Measurements from ENCODE around the gene ADCY5.

The ADCY5 gene

DNA sequence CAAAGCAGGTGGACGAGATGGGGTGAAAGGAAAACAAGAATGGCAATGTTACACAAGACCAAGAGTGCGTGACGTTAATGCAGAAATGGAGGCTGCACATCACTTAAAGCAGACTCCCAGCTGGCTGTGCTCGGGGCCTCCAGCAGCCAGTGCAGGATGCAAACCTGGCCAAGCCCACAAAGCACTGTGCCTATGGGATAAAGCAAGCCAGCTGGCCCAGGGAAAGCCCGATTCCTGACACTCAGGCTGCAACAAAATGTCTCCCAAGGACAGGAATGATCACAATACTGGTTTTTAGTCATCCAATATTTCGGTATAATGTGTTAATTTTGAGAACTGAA, 161.0 kb downstream of the ADCY5 start:
- no peaks in the 10 kb centered on the region for H3K27me3 ChIP-seq (ENCODE audit: insufficient read depth, insufficient read length)
- TF ChIP-seq YY1 (IDR thresholded peaks at IDR 0.05; ENCODE audit: insufficient read depth, insufficient read length) (no peak), ZNF274 (IDR thresholded peaks at IDR 0.05; ENCODE audit: low read depth, low read length) (no peak), SUZ12 (IDR thresholded peaks at IDR 0.05; ENCODE audit: extremely low read depth, insufficient read depth, insufficient read length) (no peak)
- no peaks in the 10 kb centered on the region for H3K36me3 ChIP-seq (ENCODE audit: insufficient read depth, insufficient read length, low read length)
- H3K9me3 ChIP-seq (ENCODE audit: insufficient read depth, low read length), result no peaks in the 10 kb centered on the region
- H3K4me1 ChIP-seq (ENCODE audit: insufficient read depth, insufficient read length), result peaks cover 4% of the 10 kb centered on the region
- H3K4me3 ChIP-seq (ENCODE audit: insufficient read length, low read depth), result no peak overlapping the region
- no peak overlapping the region for H3K9ac ChIP-seq (ENCODE audit: insufficient read length, low read depth)
- no peak for DNase-seq (ENCODE audit: low read depth, low spot score)

GRCh38 chr3:123287051-123287961, 161.6 kb downstream of the ADCY5 start:
- no peaks in the 10 kb centered on the region for H3K27me3 ChIP-seq (ENCODE audit: insufficient read depth, insufficient read length)
- no peak overlapping the region for H3K4me3 ChIP-seq (ENCODE audit: insufficient read length, low read depth)
- TF ChIP-seq SUZ12 (IDR thresholded peaks at IDR 0.05; ENCODE audit: extremely low read depth, insufficient read depth, insufficient read length) (no peak), YY1 (IDR thresholded peaks at IDR 0.05; ENCODE audit: insufficient read depth, insufficient read length) (no peak), ZNF274 (IDR thresholded peaks at IDR 0.05; ENCODE audit: low read depth, low read length) (no peak)
- no peak overlapping the region for H3K9ac ChIP-seq (ENCODE audit: insufficient read length, low read depth)
- no peak for DNase-seq (ENCODE audit: low read depth, low spot score)
- peaks cover 4% of the 10 kb centered on the region for H3K4me1 ChIP-seq (ENCODE audit: insufficient read depth, insufficient read length)
- no peaks in the 10 kb centered on the region for H3K9me3 ChIP-seq (ENCODE audit: insufficient read depth, low read length)
- no peaks in the 10 kb centered on the region for H3K36me3 ChIP-seq (ENCODE audit: insufficient read depth, insufficient read length, low read length)

- peaks cover 4% of the 10 kb centered on the region for H3K4me1 ChIP-seq (ENCODE audit: insufficient read depth, insufficient read length)
- no peak overlapping the region for H3K9ac ChIP-seq (ENCODE audit: insufficient read length, low read depth)
- TF ChIP-seq SUZ12 (IDR thresholded peaks at IDR 0.05; ENCODE audit: extremely low read depth, insufficient read depth, insufficient read length) (no peak), ZNF274 (IDR thresholded peaks at IDR 0.05; ENCODE audit: low read depth, low read length) (no peak), YY1 (IDR thresholded peaks at IDR 0.05; ENCODE audit: insufficient read depth, insufficient read length) (no peak)
- H3K9me3 ChIP-seq (ENCODE audit: insufficient read depth, low read length), result no peaks in the 10 kb centered on the region
- no peaks in the 10 kb centered on the region for H3K36me3 ChIP-seq (ENCODE audit: insufficient read depth, insufficient read length, low read length)
- DNase-seq (ENCODE audit: low read depth, low spot score), result peak; percentile 77
- no peaks in the 10 kb centered on the region for H3K27me3 ChIP-seq (ENCODE audit: insufficient read depth, insufficient read length)
- no peak overlapping the region for H3K4me3 ChIP-seq (ENCODE audit: insufficient read length, low read depth)
Measured at GRCh38 chr3:123286308-123287023, 162.4 kb downstream of the ADCY5 start.

DNA sequence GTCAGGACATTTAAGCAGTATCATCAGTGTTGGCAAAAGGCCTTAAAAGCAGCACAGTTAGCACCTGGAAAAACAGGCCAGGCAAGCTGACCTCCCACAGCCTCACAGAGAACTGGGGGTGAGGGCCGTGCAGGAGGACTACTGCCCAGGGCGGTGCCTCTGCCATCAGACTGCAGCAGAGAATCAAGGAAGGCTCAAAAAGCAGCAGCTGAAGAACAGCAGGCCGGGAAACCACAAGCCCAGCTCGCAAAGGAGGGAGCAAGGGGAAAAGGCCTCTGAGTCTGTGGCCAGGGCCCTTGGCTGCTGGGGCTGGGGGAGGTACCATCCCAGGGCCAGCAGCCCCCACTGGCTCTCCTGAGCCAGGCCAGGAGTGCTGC, 163.0 kb downstream of the ADCY5 start:
- DNase-seq (ENCODE audit: low read depth, low spot score), result no peak
- H3K4me3 ChIP-seq (ENCODE audit: insufficient read length, low read depth), result no peak overlapping the region
- TF ChIP-seq YY1 (IDR thresholded peaks at IDR 0.05; ENCODE audit: insufficient read depth, insufficient read length), result no peak
- no peak for TF ChIP-seq SUZ12 (IDR thresholded peaks at IDR 0.05; ENCODE audit: extremely low read depth, insufficient read depth, insufficient read length)
- no peak for TF ChIP-seq ZNF274 (IDR thresholded peaks at IDR 0.05; ENCODE audit: low read depth, low read length)

DNA sequence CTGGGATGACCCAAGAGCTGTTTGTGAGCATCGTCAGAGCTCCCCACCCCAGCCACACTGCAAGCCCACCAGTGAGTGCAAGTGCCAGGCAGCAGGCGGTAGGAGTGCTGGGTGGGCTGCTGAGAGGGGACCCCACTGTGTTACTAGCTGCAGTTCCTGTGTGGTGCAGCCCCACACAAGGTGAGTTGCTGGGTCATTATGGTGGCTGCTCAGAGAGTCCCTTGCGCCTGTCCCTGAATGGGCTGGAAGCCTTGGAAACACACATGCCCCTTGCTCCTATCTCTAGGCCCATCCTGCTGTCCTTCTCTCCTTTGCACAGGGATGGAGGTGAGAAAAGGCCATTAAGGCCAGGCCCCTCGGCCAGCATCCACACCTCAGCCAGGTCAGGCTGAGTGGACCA, 163.4 kb downstream of the ADCY5 start:
- Histone ChIP-seq H3K27me3 (ENCODE audit: insufficient read depth, insufficient read length) (no peaks in the 10 kb centered on the region), H3K9ac (ENCODE audit: insufficient read length, low read depth) (no peak overlapping the region), H3K4me3 (ENCODE audit: insufficient read length, low read depth) (no peak overlapping the region), H3K9me3 (ENCODE audit: insufficient read depth, low read length) (no peaks in the 10 kb centered on the region), H3K4me1 (ENCODE audit: insufficient read depth, insufficient read length) (peaks cover 4% of the 10 kb centered on the region), H3K36me3 (ENCODE audit: insufficient read depth, insufficient read length, low read length) (no peaks in the 10 kb centered on the region)
- DNase-seq (ENCODE audit: low read depth, low spot score), result no peak
- TF ChIP-seq ZNF274 (IDR thresholded peaks at IDR 0.05; ENCODE audit: low read depth, low read length) (no peak), YY1 (IDR thresholded peaks at IDR 0.05; ENCODE audit: insufficient read depth, insufficient read length) (no peak), SUZ12 (IDR thresholded peaks at IDR 0.05; ENCODE audit: extremely low read depth, insufficient read depth, insufficient read length) (no peak)

More for the DNA sequence above, 163.0 kb downstream of the ADCY5 start:
- Histone ChIP-seq H3K4me1 (ENCODE audit: insufficient read depth, insufficient read length) (peaks cover 4% of the 10 kb centered on the region), H3K9me3 (ENCODE audit: insufficient read depth, low read length) (no peaks in the 10 kb centered on the region), H3K36me3 (ENCODE audit: insufficient read depth, insufficient read length, low read length) (no peaks in the 10 kb centered on the region), H3K27me3 (ENCODE audit: insufficient read depth, insufficient read length) (no peaks in the 10 kb centered on the region), H3K9ac (ENCODE audit: insufficient read length, low read depth) (no peak overlapping the region)

DNA sequence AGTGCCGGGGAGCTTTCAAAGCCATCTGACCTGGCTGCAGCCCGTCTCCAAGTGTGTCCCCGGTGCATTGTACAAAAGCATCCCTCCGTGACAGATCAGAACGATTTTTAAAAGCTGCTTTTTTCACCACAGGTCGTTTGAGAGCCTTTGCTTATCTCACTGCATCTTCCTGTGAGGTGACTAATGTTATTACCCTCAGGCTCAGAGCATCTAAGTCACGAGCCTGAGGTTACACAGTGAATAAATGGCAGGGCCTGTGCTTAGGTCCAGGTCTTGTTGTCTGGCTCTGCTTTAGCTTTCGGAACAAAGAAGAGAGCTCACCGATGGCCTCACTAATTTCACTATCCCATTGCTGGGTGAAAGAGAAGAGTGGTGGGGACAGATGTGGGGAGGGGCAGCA, 163.8 kb downstream of the ADCY5 start:
- Histone ChIP-seq H3K9ac (ENCODE audit: insufficient read length, low read depth) (no peak overlapping the region), H3K9me3 (ENCODE audit: insufficient read depth, low read length) (no peaks in the 10 kb centered on the region), H3K27me3 (ENCODE audit: insufficient read depth, insufficient read length) (no peaks in the 10 kb centered on the region), H3K36me3 (ENCODE audit: insufficient read depth, insufficient read length, low read length) (no peaks in the 10 kb centered on the region), H3K4me1 (ENCODE audit: insufficient read depth, insufficient read length) (peaks cover 4% of the 10 kb centered on the region), H3K4me3 (ENCODE audit: insufficient read length, low read depth) (no peak overlapping the region)
- no peak for TF ChIP-seq SUZ12 (IDR thresholded peaks at IDR 0.05; ENCODE audit: extremely low read depth, insufficient read depth, insufficient read length)
- no peak for DNase-seq (ENCODE audit: low read depth, low spot score)

DNA sequence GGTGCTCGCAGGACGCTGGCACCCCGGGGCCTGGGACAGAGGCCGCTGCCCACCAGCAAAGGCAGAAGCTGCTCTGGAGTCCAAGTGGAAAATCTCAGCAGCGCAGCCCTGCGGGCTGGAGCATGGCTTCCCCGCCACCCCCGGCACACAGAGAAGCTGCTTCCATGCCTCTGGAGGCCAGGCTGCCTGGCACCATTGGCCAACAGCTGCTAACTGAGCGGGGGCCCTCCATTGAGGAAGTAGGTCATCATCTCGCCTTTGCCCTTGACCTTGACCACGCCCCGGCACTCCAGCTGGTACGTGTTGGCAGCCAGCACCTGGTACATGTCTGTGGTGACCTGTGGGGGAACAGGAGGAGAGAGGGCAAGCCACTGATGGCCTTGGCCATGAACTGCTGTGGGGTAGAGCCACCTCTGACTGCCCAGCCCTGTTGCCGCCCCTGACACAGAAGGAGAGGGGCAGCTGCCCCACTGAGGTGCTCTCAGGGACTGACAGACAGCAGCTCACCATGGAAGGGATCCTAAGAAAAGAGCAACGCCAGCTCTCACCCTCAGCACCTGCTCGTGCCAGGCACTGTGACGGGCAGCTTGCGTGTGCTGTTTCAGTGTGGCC, 164.4 kb downstream of the ADCY5 start:
- no peak for TF ChIP-seq ZNF274 (IDR thresholded peaks at IDR 0.05; ENCODE audit: low read depth, low read length)
- no peak for TF ChIP-seq SUZ12 (IDR thresholded peaks at IDR 0.05; ENCODE audit: extremely low read depth, insufficient read depth, insufficient read length)
- no peak for TF ChIP-seq YY1 (IDR thresholded peaks at IDR 0.05; ENCODE audit: insufficient read depth, insufficient read length)
- no peaks in the 10 kb centered on the region for H3K27me3 ChIP-seq (ENCODE audit: insufficient read depth, insufficient read length)
- H3K36me3 ChIP-seq (ENCODE audit: insufficient read depth, insufficient read length, low read length), result no peaks in the 10 kb centered on the region
- peaks cover 4% of the 10 kb centered on the region for H3K4me1 ChIP-seq (ENCODE audit: insufficient read depth, insufficient read length)
- no peaks in the 10 kb centered on the region for H3K9me3 ChIP-seq (ENCODE audit: insufficient read depth, low read length)
- H3K9ac ChIP-seq (ENCODE audit: insufficient read length, low read depth), result no peak overlapping the region
- H3K4me3 ChIP-seq (ENCODE audit: insufficient read length, low read depth), result no peak overlapping the region
- DNase-seq (ENCODE audit: low read depth, low spot score), result no peak

Data from NT2/D1 (cell line).